SHP77 (cell line): ENCODE data around the gene RNF103.
A peak's percentile ranks its signal among the peaks of the same experiment; 100 is the strongest.
"Not testable (repeated sequence)": the region's sequence is repeated elsewhere in the genome, so short reads cannot be mapped to it uniquely, and the experiment has no call there.

Experiments used
- DNase-seq, 2 experiments: peaks; one replicate each; lab custom pipeline; 2025; lab: John Stamatoyannopoulos, UW

RNF103 gene

DNA sequence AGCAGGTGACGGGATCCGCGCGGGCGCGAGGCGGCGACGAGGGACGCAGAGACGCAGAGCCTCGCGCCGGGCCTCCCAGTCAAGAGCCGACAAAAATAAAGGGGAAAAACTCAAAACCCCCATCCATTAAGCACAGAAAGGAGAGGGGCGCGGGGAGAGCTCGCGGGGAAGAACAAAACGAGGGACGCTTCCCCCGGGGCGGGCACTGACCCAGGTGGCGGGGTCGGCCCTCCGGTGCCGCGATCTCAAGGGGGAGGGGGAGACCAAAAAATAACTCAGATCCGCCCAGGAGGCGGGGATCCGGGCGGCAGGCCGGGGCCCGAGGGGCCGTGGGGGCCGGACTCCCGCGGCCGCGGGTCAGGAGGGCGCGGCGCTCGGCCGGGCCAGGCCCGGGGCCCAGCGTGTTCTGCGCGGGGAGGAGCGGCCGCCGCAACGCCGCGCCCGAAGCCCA, 597 bp downstream of the RNF103 start:
- DNase-seq: peak in 1 of 2 experiments; percentile 36

GRCh38 chr2:86622519-86623042, 1.1 kb downstream of the RNF103 start:
- DNase-seq: peak in 1 of 2 experiments; percentile 28

DNA sequence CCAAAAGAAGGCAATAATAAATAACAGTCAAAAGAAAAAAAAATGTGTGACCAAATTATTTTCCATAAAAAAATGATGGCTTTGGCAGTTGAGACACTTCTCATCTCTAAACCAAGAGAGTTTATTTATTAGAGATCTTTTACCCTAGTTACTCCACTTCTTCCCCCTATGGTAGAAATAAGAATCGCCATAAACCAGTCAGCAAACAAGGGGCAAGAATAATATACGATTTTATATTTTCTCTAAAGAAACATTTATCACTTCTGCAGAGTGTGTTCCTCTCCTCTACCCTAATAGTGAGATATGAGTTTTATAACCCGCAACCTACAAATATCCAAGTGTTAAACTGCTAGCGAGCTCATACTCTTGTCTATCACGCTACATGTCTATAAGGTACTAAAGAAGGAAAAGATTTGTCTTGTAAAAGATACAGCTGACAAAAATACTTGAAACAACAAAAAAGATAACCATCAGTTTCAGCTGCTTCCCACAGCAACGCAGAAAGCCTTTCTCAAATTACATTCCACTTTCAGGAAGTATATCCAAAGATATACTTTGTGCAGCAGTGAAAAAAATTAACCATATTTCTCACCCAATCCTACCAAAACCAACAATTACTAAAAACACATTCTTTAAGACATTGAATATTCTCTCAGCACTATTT, 2.3 kb downstream of the RNF103 start:
- DNase-seq: no peak

- DNase-seq: no peak
Observed at GRCh38 chr2:86617738-86618137, 5.9 kb downstream of the RNF103 start.

DNA sequence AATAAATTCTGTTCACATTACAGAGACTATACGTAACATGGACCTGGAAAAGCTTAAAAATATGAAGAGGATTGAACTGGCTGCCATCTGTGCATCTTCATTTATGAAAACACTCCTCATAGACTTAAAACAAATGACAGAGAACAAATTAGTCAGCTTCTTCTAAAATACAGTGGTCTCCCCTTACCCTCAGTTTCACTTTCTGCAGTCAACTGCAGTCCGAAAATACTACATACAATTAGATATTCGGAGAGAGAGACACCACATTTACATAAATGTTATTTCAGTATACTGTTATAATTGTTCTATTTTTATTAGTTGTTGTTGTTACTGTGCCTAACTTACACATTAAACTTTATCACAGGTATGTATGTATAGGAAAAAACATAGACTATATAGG, 6.5 kb downstream of the RNF103 start:
- DNase-seq: no peak

DNA sequence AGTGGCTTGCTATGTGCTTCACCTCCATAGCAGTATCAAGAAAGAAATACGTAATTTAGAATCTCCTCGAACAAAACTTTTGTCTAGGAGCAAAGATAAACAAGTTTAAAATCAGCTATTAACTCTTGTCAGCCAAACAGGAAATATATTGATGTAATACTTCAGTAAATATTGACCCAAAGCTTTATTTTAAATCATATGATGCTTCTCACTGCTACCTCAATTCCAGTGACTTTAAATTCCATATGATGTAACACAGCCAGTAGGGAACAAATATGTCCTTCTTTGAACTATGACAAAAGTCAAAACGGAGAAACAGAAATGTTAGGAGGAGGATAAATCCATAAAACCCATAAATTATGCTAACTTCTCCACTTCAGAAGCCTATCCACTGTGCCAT, 7.2 kb downstream of the RNF103 start:
- no peak for DNase-seq

DNA sequence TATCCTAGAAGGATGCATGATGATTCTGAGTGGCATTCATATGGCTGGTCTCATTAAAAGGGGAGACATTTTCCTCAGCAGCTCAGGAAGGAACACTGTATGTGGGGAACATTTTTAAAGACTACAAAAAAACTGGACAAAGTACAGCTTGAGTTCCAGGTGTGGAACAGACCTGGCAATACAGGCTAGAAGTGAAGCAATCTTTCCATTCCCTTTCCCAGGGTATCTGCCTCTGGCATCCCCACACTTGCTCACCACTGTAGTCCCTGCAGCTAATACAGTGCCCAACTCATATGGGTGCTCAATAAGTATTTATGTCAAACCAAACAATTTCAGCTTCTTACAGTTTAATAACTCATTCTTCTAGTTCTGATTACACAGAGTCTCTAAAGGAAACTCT, 8.1 kb downstream of the RNF103 start:
- DNase-seq: no peak

- no peak for DNase-seq
Observed at GRCh38 chr2:86613515-86613914, 10.2 kb downstream of the RNF103 start.

DNA sequence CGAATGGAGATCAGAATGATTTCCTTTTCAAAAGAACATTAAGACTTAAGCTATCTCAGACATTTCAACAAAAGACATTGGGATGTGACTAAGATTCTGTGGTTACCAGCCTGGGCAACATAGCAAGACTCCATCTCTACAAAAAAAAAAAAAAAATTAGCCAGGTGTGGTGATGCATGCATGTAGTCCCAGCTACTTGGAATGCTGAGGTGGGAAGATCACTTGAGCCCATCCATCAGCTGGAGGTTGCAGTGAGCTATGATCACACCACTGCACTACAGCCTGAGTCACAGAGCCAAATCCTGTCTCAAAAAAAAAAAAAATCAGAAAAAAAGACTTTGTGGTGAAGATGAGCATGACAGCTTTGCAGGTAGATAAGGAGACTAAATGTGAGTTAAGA, 12.8 kb downstream of the RNF103 start:
- no peak for DNase-seq

DNA sequence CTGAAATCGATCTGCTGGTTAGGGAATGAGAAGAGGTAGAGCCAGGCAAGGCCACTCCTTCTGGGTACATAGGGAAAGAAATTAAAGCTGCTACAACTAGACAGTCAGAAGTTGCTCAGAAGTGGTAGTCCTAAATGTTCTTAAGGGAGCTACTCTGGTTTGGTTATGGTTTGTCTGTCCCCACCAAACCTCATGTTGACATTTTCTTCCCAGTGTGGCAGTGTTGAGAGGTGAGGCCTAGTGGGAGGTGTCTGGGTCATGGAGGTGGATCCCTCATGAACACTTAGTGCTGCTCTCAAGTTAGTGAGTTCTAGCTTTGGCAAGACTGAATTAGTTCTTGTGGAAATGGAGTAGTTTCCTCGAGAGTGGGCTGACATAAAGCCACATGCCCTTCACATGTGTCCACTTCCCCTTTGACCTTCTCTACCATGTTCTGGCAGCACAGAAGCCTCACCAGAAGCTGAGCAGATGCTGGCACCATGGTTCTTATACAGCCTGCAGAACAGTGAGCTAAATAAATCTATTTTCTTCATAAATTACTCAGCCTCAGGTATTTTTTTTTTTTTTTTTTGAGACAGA, 14.7 kb downstream of the RNF103 start:
- no peak for DNase-seq

DNA sequence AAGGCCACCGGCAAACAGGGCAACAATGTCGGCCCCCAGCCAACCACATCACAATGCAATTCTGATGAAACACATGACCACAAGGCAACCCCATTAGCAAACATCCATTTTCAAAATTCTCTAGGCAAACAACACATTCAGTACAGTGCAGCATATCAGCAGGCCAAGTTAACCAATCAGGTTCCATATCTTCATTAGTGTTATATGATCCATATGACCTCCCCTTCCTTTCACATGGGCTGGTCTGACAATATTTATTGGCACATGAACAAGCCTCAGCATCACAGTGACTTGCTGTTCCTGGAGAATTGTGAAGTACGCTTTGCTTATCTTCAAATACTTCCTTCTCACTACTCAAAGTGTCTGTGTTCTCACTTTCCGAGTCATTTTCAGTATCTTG, 19.8 kb downstream of the RNF103 start:
- DNase-seq: no peak

DNA sequence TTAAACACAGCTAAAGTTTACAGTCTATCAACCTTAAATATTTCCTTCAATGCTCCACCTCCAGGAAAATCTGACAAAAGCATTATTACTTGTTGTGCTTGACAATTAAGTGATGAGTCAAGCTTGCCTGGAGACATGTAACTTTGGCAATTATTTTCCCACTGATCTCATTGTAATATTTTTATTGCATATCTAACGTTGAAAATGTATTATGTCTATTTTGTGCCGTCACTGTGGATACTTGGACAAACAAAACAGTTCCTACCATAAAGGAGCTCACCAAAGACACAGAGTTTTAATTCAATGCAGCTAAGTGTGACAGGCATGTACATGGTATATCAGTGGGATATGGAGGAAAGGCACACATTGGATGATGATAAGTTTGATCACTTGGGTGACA, 24.7 kb downstream of the RNF103 start:
- no peak for DNase-seq

DNA sequence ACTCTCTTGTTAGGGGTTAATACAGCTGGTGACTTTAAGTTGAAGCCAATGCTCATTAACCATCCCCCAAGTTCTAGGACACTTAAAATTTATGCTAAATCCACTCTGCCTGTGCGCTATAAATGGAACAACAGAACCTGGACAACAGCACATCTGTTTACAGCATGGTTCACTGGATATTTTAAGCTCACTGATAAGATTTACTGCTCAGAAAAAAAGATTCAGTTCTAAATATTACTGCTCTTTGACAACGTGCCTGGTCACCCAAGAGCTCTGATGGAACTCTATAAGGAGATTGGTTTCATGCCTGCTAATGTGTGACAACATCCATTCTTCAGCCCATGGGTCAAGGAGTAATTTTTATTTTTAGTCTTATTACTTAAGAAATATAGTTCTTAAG, 27.5 kb downstream of the RNF103 start:
- no peak for DNase-seq

- DNase-seq: no peak
Observed at GRCh38 chr2:86593266-86593665, 30.4 kb downstream of the RNF103 start.

DNA sequence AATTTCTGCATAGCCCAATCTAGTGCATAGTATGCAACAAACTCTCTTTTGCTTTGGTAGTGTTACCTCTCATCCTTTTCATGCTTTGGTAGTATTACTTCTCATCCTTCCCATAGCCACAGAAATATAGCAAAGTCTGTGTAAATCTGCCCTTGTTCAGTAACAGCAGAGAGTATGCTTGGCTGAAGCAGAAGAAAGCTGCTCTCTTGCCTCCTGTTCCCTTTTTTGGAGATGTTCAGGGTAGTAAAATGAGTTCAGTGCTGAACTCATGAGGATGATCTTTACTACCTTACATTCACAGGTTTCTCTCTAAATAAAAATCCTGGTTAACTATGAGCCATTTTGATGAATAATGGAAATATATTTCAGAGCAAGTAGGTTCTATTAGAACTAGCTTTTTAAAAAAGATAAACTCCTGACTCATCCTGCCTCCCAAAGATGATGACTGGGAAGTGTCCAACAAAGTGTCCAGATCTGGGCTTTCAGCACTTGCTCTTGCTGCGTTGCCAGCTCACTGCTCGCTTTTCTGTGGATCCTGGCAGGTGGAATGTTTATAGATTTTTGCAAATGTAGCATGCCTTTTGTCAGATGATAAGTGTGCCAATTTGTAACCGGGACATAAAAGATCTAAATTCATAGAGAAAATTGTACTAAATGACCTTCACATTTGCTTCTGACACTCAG, 31.0 kb downstream of the RNF103 start:
- no peak for DNase-seq

- not testable (repeated sequence) for DNase-seq
Observed at GRCh38 chr2:86589701-86590100, 34.0 kb downstream of the RNF103 start.

DNA sequence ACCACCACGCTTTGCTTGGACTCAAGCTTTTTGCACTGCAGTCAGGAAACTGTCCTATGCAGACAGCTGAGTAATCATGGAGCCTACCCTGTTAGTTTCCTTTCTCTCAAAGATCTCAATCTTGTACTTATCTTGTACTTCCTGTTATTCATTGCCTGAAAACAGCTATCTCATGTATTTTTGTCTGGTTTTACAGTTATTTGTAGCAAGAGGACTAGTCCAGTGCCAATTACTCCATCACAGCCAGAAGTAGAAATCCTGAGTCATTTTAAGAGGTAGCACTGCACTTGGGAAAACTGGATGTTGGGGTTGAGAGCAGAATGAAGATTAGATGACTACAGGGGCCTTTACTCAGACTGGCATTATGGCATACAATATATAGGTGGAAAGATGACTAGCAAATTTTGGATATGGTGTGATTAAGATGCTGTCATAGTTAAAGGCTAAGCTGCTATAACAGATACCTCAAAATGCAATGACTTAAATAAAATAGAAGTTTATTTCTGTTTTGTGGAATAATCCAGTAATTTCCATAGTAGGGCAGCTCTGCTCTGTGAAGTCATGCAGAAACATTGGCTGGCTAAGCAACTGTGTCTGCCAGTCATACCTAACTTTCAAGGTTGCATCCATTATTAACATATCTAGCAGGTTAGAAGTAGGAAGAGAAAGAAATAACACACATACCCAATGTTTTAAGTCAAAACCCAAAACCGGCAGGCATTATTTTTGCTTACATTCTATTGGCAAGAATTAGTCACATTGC, 39.3 kb downstream of the RNF103 start:
- DNase-seq: no peak

DNA sequence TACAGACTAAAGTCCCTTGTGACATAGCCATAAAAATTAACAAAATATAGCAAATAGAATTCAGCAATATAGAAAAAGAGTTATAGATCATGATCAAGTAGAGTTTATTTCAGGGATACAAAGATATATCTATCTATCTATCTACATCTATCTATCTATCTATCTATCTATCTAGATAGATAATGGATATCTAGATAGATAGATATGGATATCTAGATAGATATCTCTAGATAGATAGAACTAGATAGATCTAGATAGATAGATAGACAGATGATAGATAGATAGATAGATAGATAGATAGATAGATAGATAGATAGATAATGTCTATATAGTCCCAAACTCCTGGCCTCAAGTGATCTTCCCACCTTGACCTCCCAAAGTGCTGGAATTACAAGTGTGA, 43.1 kb downstream of the RNF103 start:
- no peak for DNase-seq

- DNase-seq: no peak
Observed at GRCh38 chr2:86577817-86578456, 45.7 kb downstream of the RNF103 start.

DNA sequence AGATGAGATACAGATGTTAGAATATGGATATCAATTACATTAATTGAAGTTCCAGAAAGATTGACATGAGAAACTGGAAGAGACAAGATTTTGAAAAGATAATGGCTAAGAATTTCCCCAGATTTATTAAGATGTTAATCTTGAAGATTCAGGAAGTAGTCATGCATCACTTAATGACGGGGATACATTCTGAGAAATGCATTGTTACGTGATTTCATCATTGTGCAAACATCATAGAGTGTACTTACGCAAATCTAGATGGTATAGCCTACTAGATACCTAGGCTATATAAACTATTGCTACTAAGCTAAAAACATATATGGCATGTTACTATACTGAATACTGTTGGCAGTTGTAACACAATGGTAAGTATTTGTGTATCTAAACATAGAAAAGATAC, 53.6 kb downstream of the RNF103 start:
- DNase-seq: no peak

GRCh38 chr2:86566821-86567190, 56.9 kb downstream of the RNF103 start:
- no peak for DNase-seq
